Measurements from ENCODE around the gene OTUB1. TPM values are rescaled to one million over a fixed set of nuclear protein-coding genes. Genes with fewer than 3 reads are reported as not detected.

Gene OTUB1
- total RNA-seq, 6 experiments from 2014 or later = 23.2 to 35.3 (median 24.7) TPM

DNA sequence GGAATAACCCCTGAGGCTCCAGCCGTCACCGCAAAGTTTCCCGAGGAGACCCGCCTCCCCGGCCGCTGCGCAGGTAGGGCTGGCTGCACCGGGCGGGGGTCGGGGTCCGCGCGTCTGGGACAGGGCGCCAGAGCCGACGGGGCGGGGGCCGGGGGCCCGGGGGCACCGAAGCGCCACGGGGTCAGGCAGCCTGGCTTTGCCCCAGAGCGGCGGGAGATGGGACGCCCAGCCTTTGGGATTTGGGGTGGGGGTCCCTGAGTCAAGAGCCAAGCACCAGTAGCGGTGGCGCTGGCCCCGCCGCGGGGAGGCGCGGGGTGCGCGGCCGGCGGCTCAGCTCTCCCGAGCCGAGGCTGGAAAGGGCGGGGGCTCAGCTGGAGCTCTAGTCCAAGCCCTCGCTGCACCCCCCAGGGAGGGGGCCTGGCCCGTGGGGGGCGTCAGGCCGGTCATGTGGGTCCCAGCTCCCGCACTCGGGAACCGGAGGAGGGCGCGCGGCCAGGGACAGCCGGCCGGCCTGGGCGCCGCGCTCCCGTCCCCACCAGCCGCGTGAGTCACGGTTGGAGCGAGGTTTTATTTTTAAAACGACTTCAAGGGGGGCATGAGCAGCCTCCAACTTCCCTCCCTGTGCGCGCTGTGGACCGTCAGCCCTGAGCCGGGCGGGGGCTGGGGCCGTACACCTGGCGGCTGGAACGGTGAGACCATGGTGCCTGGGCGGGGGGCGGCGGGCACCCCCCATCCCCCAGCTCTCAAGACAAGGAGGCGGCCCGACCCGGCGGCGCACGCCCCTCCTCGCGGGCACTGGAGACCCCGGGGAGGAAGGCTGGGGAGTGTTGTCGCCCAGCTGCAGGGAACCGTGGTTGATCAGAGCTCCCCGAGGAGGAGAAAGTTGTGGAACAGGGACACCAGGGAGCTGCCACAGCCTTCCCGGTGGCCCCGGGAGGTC is 50.1 kb downstream of the OTUB1 start:
- Histone ChIP-seq H3K27ac (no peak overlapping the region), H3K36me3 (no peaks in the 10 kb centered on the region), H3K9me3 (no peaks in the 10 kb centered on the region), H3K27me3 (no peaks in the 10 kb centered on the region), H3K4me3 (peak overlapping the region; percentile 21 to 36 (median 29)), H3K4me1 (peaks cover 0 to 15% (median 4%) of the 10 kb centered on the region in 4 donors)
- no peak for DNase-seq
- TF ChIP-seq POLR2A (IDR thresholded peaks at IDR 0.05) = no peak
- TF ChIP-seq, protein P1, sequence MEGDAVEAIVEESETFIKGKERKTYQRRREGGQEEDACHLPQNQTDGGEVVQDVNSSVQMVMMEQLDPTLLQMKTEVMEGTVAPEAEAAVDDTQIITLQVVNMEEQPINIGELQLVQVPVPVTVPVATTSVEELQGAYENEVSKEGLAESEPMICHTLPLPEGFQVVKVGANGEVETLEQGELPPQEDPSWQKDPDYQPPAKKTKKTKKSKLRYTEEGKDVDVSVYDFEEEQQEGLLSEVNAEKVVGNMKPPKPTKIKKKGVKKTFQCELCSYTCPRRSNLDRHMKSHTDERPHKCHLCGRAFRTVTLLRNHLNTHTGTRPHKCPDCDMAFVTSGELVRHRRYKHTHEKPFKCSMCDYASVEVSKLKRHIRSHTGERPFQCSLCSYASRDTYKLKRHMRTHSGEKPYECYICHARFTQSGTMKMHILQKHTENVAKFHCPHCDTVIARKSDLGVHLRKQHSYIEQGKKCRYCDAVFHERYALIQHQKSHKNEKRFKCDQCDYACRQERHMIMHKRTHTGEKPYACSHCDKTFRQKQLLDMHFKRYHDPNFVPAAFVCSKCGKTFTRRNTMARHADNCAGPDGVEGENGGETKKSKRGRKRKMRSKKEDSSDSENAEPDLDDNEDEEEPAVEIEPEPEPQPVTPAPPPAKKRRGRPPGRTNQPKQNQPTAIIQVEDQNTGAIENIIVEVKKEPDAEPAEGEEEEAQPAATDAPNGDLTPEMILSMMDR (IDR thresholded peaks at IDR 0.05) = no peak
- 10% methylated on average over 4 of the region's 85 CpGs for WGBS (ENCODE audit: insufficient coverage, low coverage, low lambda C conversion rate, missing lambda C conversion rate)
- intact Hi-C loops (cut with DNase I) = no loop called here
- ATAC-seq = peak; percentile 4 to 28 (median 18)

DNA sequence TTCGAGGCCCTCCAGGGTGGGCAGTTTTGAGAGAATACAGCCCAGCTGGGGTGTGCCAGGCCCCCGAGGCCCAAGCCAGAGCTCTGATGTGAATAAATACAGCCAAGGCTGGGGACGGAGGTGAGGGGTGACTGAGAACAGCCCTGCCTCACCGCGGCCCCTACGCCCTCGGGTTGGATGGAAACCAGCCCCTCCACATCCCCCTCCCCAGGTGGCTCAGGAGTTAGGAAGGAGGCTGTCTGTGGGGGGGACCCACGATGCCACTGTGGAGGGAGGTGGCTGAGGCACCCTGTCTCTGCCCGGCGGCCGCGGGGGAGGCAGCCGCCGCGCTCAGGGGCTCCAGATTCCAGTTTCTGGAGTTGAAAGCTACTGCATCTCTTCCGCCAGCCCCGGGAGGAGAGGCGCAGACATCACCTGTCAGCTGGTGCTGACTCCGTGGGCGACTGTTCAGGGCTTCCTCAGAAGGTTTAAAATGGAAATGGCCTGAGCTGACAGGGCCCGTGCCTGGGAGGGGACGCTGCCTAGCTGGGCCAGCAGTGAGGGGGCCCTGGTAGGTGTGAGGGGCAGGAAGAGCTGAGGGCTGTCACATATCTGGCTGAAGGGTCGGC is 50.9 kb downstream of the OTUB1 start:
- Histone ChIP-seq H3K27me3 (no peaks in the 10 kb centered on the region), H3K36me3 (no peaks in the 10 kb centered on the region), H3K27ac (no peak overlapping the region), H3K9me3 (no peaks in the 10 kb centered on the region), H3K4me1 (peaks cover 0 to 15% (median 4%) of the 10 kb centered on the region in 4 donors), H3K4me3 (no peak overlapping the region)
- DNase-seq (no peak), ATAC-seq (no peak)
- WGBS (ENCODE audit: insufficient coverage, low coverage, low lambda C conversion rate, missing lambda C conversion rate) = 0% methylated on average over 2 of the region's 23 CpGs
- intact Hi-C loops (cut with DNase I) = no loop called here
- TF ChIP-seq, protein P1 (IDR thresholded peaks at IDR 0.05) = no peak
- TF ChIP-seq POLR2A (IDR thresholded peaks at IDR 0.05) = no peak

DNA sequence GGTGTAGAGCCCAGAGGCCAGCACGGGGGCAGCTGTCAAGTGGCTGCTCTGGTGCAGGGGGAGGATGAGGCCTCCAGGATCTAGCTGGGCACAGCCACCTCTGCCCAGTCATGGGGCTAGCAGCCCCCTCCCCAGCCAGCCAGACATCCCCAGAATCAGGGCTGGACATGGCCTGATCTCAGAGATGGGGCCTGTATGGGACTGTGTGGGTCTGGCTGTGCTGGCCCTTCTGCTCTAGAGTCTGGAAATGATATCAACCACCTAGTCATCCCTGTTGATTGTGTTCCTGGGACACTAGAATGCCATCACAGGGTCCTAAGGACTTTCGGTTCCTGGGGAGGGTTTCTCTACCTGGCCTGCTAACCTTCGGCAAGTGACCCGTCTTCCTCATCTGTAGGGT is 52.3 kb downstream of the OTUB1 start:
- Histone ChIP-seq H3K4me1 (peaks cover 0 to 15% (median 4%) of the 10 kb centered on the region in 4 donors), H3K4me3 (no peak overlapping the region), H3K27ac (no peak overlapping the region), H3K9me3 (no peaks in the 10 kb centered on the region), H3K36me3 (no peaks in the 10 kb centered on the region), H3K27me3 (no peaks in the 10 kb centered on the region)
- TF ChIP-seq POLR2A (IDR thresholded peaks at IDR 0.05) = no peak
- TF ChIP-seq, protein P1 (IDR thresholded peaks at IDR 0.05) = no peak
- ATAC-seq = no peak
- 90% methylated on average over 2 of the region's 4 CpGs for WGBS (ENCODE audit: insufficient coverage, low coverage, low lambda C conversion rate, missing lambda C conversion rate)
- DNase-seq = no peak
- intact Hi-C loops (cut with DNase I) = no loop called here

DNA sequence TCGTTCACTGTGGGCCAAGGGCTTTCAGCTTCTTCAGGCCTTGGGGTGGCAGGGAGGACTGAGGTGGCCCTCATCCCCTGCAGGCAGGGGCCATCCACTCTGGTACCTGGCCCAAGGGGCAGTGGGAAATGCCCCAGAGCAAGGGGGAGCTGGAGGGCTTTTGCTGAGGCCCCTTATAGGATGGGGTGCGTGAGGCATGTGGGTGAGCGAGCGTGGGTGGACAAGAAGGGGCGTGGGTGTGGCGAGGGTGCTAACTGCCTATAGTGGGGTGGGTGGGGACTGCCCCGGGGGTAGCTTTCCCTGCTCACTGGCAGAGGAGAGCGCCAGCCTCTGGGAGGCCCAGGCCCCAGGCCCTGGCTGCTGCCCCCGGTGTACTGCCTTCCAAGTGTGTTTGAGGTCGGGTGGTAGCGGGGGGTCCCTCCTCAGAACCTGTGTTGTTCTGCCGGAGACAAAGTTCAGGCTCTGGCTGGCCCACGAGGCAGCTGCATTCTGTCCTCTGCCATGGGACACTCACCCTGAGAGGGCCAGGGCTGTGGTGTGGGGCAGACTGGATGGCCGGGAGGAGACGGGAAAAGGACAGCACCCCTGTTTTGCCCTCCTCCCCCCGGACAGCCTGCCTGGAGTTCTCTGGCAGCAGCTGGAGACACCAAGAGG is 52.9 kb downstream of the OTUB1 start:
- Histone ChIP-seq H3K4me1 (peaks cover 0 to 15% (median 4%) of the 10 kb centered on the region in 4 donors), H3K9me3 (no peaks in the 10 kb centered on the region), H3K27ac (no peak overlapping the region), H3K36me3 (no peaks in the 10 kb centered on the region), H3K27me3 (no peaks in the 10 kb centered on the region), H3K4me3 (no peak overlapping the region)
- intact Hi-C loops (cut with DNase I) = no loop called here
- 60% methylated on average over 3 of the region's 16 CpGs for WGBS (ENCODE audit: insufficient coverage, low coverage, low lambda C conversion rate, missing lambda C conversion rate)
- no peak for TF ChIP-seq POLR2A (IDR thresholded peaks at IDR 0.05)
- TF ChIP-seq, protein P1 (IDR thresholded peaks at IDR 0.05) = no peak
- no peak for ATAC-seq
- no peak for DNase-seq

Data from right lobe of liver (tissue), 6 donors.